GM12878 (cell line): ENCODE data around the gene ABCB9. TPM values are rescaled to one million over a fixed set of nuclear protein-coding genes. Genes with fewer than 3 reads are reported as not detected.

Source experiments
- ATAC-seq: fragments of 200-7000 bp; cut with Tn5 transposase; 3 replicates; pipeline ENCODE4 v1.9.1; 2020; ENCODE audit warnings: mild to moderate bottlenecking, moderate library complexity
- BruUV-seq: library from RNA; stranded (reverse); fragments of 400-500 nt; replicated peaks from 2 replicates; lab custom pipeline; 2021; lab: Mats Ljungman, UMichigan
- CTCF ChIA-PET: fragments of 300-600 bp; sonication (Branson Sonifier 250); formaldehyde crosslinking; extraction: SDS; loops from one replicate; lab custom pipeline; 2021; ENCODE audit warnings: inconsistent platforms; lab: Yijun Ruan, JAX
- POLR2A ChIA-PET: fragments of 350-600 bp; formaldehyde crosslinking; extraction: SDS; loops from one replicate; lab custom pipeline; 2021; ENCODE audit warnings: inconsistent platforms; lab: Charles Lee
- RAD21 ChIA-PET: fragments of 300-600 bp; sonication (Branson Sonifier 250); formaldehyde crosslinking; loops from one replicate; lab custom pipeline; 2023; ENCODE audit warnings: antibody characterized with exemption; ENCODE audit not compliant: unreplicated experiment; lab: Charles Lee
- SMC1A ChIA-PET: fragments of 300-600 bp; sonication (Branson Sonifier 250); formaldehyde crosslinking; loops from one replicate; lab custom pipeline; 2023; ENCODE audit not compliant: unreplicated experiment, uncharacterized antibody; lab: Charles Lee
- DNase-seq: peaks from one replicate; pipeline ENCODE4 v3.0.0-alpha.2; 2011; ENCODE audit warnings: low read depth, low spot score
- FAIRE-seq: peaks from 3 replicates; lab custom pipeline; 2011; peaks lifted over from hg19 to GRCh38; lab: Jason Lieb, UNC
- H2AFZ ChIP-seq: 2 replicates; pipeline ENCODE4 v1.6.0; 2011; ENCODE audit warnings: low read depth, low read length, control low read depth; ENCODE audit not compliant: control insufficient read depth
- H3K27ac ChIP-seq: 2 replicates; pipeline ENCODE4 v1.5.1; 2011; ENCODE audit warnings: control low read depth; ENCODE audit not compliant: control insufficient read depth, insufficient read depth
- H3K27me3 ChIP-seq, 2 experiments: replicated peaks in 1 of 2; 2 replicates each; pipeline versions ENCODE4 v1.6.0 to v1.6.1; 2011; ENCODE audit warnings: low read length in 1 of 2; ENCODE audit not compliant: control insufficient read depth in 2 of 2, insufficient read depth in 2 of 2
- H3K36me3 ChIP-seq, 2 experiments: 2 replicates each; pipeline ENCODE4 v1.5.1; 2011; ENCODE audit warnings: low read length in 1 of 2; ENCODE audit not compliant: control insufficient read depth in 2 of 2, insufficient read depth in 2 of 2
- H3K4me1 ChIP-seq: 2 replicates; pipeline ENCODE4 v1.6.1; 2011; ENCODE audit warnings: mild to moderate bottlenecking, low read length, moderate library complexity, mixed read lengths; ENCODE audit not compliant: control insufficient read depth, insufficient read depth
- H3K4me2 ChIP-seq: 2 replicates; pipeline ENCODE4 v1.6.0; 2011; ENCODE audit warnings: control low read depth; ENCODE audit not compliant: control insufficient read depth, insufficient read depth
- H3K4me3 ChIP-seq: fragments of 200-600 bp; sonication (generic); 2 replicates; pipeline ENCODE4 v1.5.1; 2016
- H3K79me2 ChIP-seq: 2 replicates; pipeline ENCODE4 v1.6.0; 2011; ENCODE audit warnings: low read length; ENCODE audit not compliant: control insufficient read depth, insufficient read depth
- H3K9ac ChIP-seq: 2 replicates; pipeline ENCODE4 v1.8.0; 2011; ENCODE audit warnings: low read length, control low read depth, mixed read lengths; ENCODE audit not compliant: control insufficient read depth, insufficient read depth
- H3K9me3 ChIP-seq: replicated peaks from 3 replicates; pipeline ENCODE4 v1.5.1; 2011; ENCODE audit warnings: mild to moderate bottlenecking, low read length; ENCODE audit not compliant: control insufficient read depth, insufficient read depth
- H4K20me1 ChIP-seq: 2 replicates; pipeline ENCODE4 v1.6.0; 2011; ENCODE audit not compliant: control insufficient read depth, insufficient read depth
- CEBPB ChIP-seq, 2 experiments: fragments of 150-350 bp in 1 of 2; IDR thresholded peaks; 2 replicates each; pipeline ENCODE4 v1.6.1; 2012 to 2014; ENCODE audit warnings: low read depth in 2 of 2, low read length in 2 of 2, borderline replicate concordance in 1 of 2, inconsistent platforms in 1 of 2
- REST ChIP-seq: IDR thresholded peaks from 2 replicates; pipeline ENCODE4 v1.6.1; 2012; ENCODE audit warnings: mild to moderate bottlenecking, low read depth, low read length
- RFX5 ChIP-seq: IDR thresholded peaks from 2 replicates; pipeline ENCODE4 v1.6.1; 2011; ENCODE audit warnings: low read depth, low read length, improper control_type of control experiment
- SUZ12 ChIP-seq: fragments of 200-600 bp; sonication (generic); IDR thresholded peaks from one replicate; pipeline ENCODE4 v1.6.1; 2018; ENCODE audit warnings: antibody characterized with exemption, mild to moderate bottlenecking; ENCODE audit not compliant: unreplicated experiment
- YY1 ChIP-seq: IDR thresholded peaks from 2 replicates; pipeline ENCODE4 v1.6.1; 2011; ENCODE audit warnings: low read depth, mild to moderate bottlenecking, low read length
- ZNF24 ChIP-seq: fragments of 450-650 bp; IDR thresholded peaks from 2 replicates; pipeline ENCODE4 v1.6.1; 2017; ENCODE audit warnings: antibody characterized with exemption, mild to moderate bottlenecking
- ZNF384 ChIP-seq: IDR thresholded peaks from 2 replicates; pipeline ENCODE4 v1.6.1; 2012; ENCODE audit warnings: low read depth, mild to moderate bottlenecking, low read length, improper control_type of control experiment, borderline replicate concordance
- WGBS: methylation state at CpG from one replicate; pipeline ENCODE4 v1.1.6; 2016; ENCODE audit warnings: low lambda C conversion rate; ENCODE audit not compliant: insufficient replicate concordance, insufficient coverage; ENCODE audit errors: missing lambda C conversion rate; 5-methylcytosine and 5-hydroxymethylcytosine counted together
- in situ Hi-C: fragments of 300-500 bp; cut with MboI; formaldehyde crosslinking; loops from 9 replicates; pipeline ENCODE4 v1.14.3; 2018; ENCODE audit warnings: mixed read lengths
- intact Hi-C: fragments of 100-400 bp; cut with micrococcal nuclease; formaldehyde crosslinking; loops from one replicate; pipeline ENCODE4 v1.14.2; 2022; ENCODE audit not compliant: unreplicated experiment
- polyA plus RNA-seq, 11 experiments: library from polyadenylated mRNA; depleted of rRNA in 4 of 11; unstranded in 6 of 11; stranded (reverse) in 5 of 11; fragments of >200 nt; fragmentation: Nextera tagmentation in 4 of 11; fragmentation: Illumina TruSeq in 1 of 11; extraction: Ambion mirVana in 4 of 11; extraction: Trizol in 1 of 11; gene quantifications; 1 replicate in 1 of 11; 2 replicates in 10 of 11; pipeline versions ENCODE4 v1.2.1 to v1.2.3, GENCODE V29; 2011 to 2016; ENCODE audit warnings: inconsistent platforms in 2 of 11, missing spikeins in 2 of 11, low read depth in 1 of 11
- total RNA-seq, 4 experiments: library from RNA; depleted of rRNA in 3 of 4; stranded (reverse); fragments of >200 nt in 3 of 4; fragmentation: Illumina TruSeq in 1 of 4; extraction: Trizol in 1 of 4; gene quantifications; 2 replicates each; pipeline versions ENCODE4 v1.2.1 to v1.2.3, GENCODE V29; 2013 to 2021

Gene ABCB9
- total and polyA plus RNA-seq, 10 of the 15 experiments (the other 5 are each of a cell fraction or from before 2014, with no cell fraction given) = 0.37 to 4.9 (median 3.1) TPM

DNA sequence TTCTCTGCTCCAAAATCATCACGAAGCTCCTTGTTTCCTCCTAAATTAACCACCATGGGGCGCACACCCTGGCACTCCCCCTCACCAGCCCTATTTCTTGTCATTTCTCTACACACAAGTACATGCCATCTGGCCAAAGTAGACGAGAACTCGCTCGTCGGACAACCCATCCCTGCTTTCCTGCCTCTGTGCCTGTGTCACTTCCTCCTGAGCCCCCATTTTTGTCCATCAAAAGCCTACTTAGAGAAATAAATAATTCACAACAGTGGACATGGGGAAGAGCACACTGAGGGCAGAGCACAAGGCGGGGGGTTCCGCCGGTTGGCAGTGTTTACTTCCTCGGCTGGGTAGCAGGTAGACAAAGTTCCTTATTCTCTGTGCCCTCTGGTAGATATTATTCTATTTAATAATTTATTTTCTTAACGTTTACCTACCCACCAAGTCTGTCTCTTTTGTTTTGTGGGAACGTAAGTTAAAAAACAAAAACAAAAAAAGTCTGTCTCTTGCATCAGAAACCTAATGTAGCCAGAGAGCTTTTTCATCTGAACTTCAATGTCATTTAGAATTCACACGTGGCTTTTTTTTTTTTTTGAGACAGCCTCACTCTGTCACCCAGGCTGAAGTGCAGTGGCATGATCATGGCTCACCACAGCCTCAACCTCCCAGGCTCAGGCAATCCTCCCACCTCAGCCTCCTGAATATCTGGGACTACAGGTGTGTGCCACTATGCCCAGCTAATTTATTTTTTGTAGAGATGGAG is 76.3 kb downstream of the ABCB9 start:
- Histone ChIP-seq H3K4me2 (peak overlapping the region; percentile 73), H3K4me1 (peaks cover 36% of the 10 kb centered on the region), H3K27me3 (no peaks in the 10 kb centered on the region), H4K20me1 (no peaks in the 10 kb centered on the region; the same call in 1 of the 2 replicates), H3K9ac (peak overlapping the region; percentile 17; the same call in 1 of the 2 replicates), H3K36me3 (no peaks in the 10 kb centered on the region), H3K9me3 (no peaks in the 10 kb centered on the region), H2AFZ (no peak overlapping the region), H3K4me3 (no peak overlapping the region), H3K27ac (0 out of 2 replicates have a peak overlapping the region, but pooled peaks have one; percentile 22), H3K79me2 (peaks cover 65% of the 10 kb centered on the region)
- DNase-seq (no peak), FAIRE-seq (no peak), ATAC-seq (no peak)
- ChIA-PET RAD21 (interaction anchor here (0.7 to 3.2 kb wide), 9 partner anchors 9 to 389 kb away, joined by 3 to 17 read pairs (median 3); partner anchors contain the start of gene ZCCHC8), POLR2A (interaction anchor here (0.7 to 4.5 kb wide), 7 partner anchors 8 to 344 kb away, joined by 3 to 23 read pairs (median 12); partner anchors contain the start of gene MTRFR), CTCF (interaction anchor here (1.6 to 12.3 kb wide), 5 partner anchors 8 to 63 kb away, joined by 4 to 107 read pairs (median 11); no protein-coding TSS in a partner anchor), SMC1A (interaction anchor here (1.2 to 7.6 kb wide), 9 partner anchors 10 to 103 kb away, joined by 4 to 64 read pairs (median 6); no protein-coding TSS in a partner anchor)
- TF ChIP-seq REST = no peak
- no peak for TF ChIP-seq ZNF24
- no peak for TF ChIP-seq CEBPB (IDR thresholded peaks at IDR 0.05; ENCODE audit: borderline replicate concordance in 1 of 2, low read depth in 2 of 2, low read length in 2 of 2)
- TF ChIP-seq YY1 = no peak
- TF ChIP-seq ZNF384 = peak; percentile 12; the same call in 1 of the 2 replicates
- no peak for TF ChIP-seq SUZ12
- TF ChIP-seq RFX5 = no peak
- in situ Hi-C loops = no loop called here
- intact Hi-C loops = loop anchor here (10.0 kb wide), 1 partner anchor 1885 kb away; no protein-coding TSS in a partner anchor
- WGBS = 74% methylated on average over 13 of the region's 13 CpGs
- BruUV-seq = no TSS peak
